GM19239 (cell line): ENCODE results near the gene RPL41.
"Not testable (repeated sequence)": the region's sequence is repeated elsewhere in the genome, so short reads cannot be mapped to it uniquely, and the experiment has no call there.

Experiments
- DNase-seq: peaks from one replicate; pipeline ENCODE4 v3.0.0; 2011; ENCODE audit warnings: low spot score; ENCODE audit not compliant: insufficient read length
- FAIRE-seq: peaks from 2 replicates; lab custom pipeline; 2011; peaks lifted over from hg19 to GRCh38; lab: Jason Lieb, UNC

The RPL41 gene

GRCh38 chr12:56116267-56117081 lies at the start of gene RPL41:
Gene RPL41 (plus strand): TSS chr12:56116633.
- peak; percentile 25 for DNase-seq
- FAIRE-seq: peak; percentile 98

GRCh38 chr12:56071648-56072047 lies 44.8 kb upstream of the RPL41 start:
- FAIRE-seq (no peak), DNase-seq (no peak)

- no peak for FAIRE-seq
- no peak for DNase-seq
These were observed 42.0 kb upstream of the RPL41 start for GRCh38 chr12:56074396-56074795.

GRCh38 chr12:56077966-56078365 lies 38.5 kb upstream of the RPL41 start:
- DNase-seq, FAIRE-seq: not testable (repeated sequence)

- FAIRE-seq (no peak), DNase-seq (no peak)
These were observed 38.0 kb upstream of the RPL41 start for GRCh38 chr12:56078427-56078826.

- DNase-seq (peak; percentile 80), FAIRE-seq (no peak)
These were observed 37.3 kb upstream of the RPL41 start for GRCh38 chr12:56078931-56079722.

- FAIRE-seq: no peak
- DNase-seq: peak; percentile 42
These were observed 36.5 kb upstream of the RPL41 start, which contains the start of gene ERBB3 for GRCh38 chr12:56079723-56080555. Gene ERBB3 (plus strand): TSS chr12:56080165. CDS start chr12:56080301, 136 bp downstream.

- FAIRE-seq (no peak), DNase-seq (no peak)
These were observed 35.8 kb upstream of the RPL41 start for GRCh38 chr12:56080556-56081138.

- FAIRE-seq: no peak
- DNase-seq: no peak
These were observed 34.8 kb upstream of the RPL41 start for GRCh38 chr12:56081393-56082347.

- no peak for DNase-seq
- FAIRE-seq: no peak
These were observed 34.1 kb upstream of the RPL41 start for GRCh38 chr12:56082382-56082781.

GRCh38 chr12:56082967-56083366 lies 33.5 kb upstream of the RPL41 start:
- DNase-seq: no peak
- FAIRE-seq: no peak

GRCh38 chr12:56084958-56085543 lies 31.4 kb upstream of the RPL41 start:
- DNase-seq: no peak
- no peak for FAIRE-seq

GRCh38 chr12:56086096-56086495 lies 30.3 kb upstream of the RPL41 start:
- FAIRE-seq: no peak
- no peak for DNase-seq

- FAIRE-seq: no peak
- DNase-seq: no peak
These were observed 29.8 kb upstream of the RPL41 start for GRCh38 chr12:56086608-56087007.

GRCh38 chr12:56087220-56087619 lies 29.2 kb upstream of the RPL41 start:
- DNase-seq: no peak
- no peak for FAIRE-seq

- no peak for FAIRE-seq
- DNase-seq: no peak
These were observed 18.7 kb upstream of the RPL41 start for GRCh38 chr12:56097738-56098137.

GRCh38 chr12:56098592-56098991 lies 17.8 kb upstream of the RPL41 start:
- no peak for FAIRE-seq
- no peak for DNase-seq

- FAIRE-seq: no peak
- DNase-seq: no peak
These were observed 16.6 kb upstream of the RPL41 start for GRCh38 chr12:56099787-56100186.

- FAIRE-seq: no peak
- no peak for DNase-seq
These were observed 15.4 kb upstream of the RPL41 start for GRCh38 chr12:56101045-56101444.
